Medulla oblongata (tissue), 1 donor: Measurements from ENCODE around the gene EEF1A2.
"Not testable (repeated sequence)": the region's sequence is repeated elsewhere in the genome, so short reads cannot be mapped to it uniquely, and the experiment has no call there.

Source experiments
- DNase-seq: peaks from one replicate; pipeline ENCODE4 v3.0.0-alpha.2; 2015; ENCODE audit errors: extremely low spot score

Gene EEF1A2

GRCh38 chr20:63520504-63520933 lies 21.6 kb upstream of the EEF1A2 start, which contains the start of gene PPDPF:
Gene PPDPF, plus strand, starts transcription at chr20:63520765. Its CDS starts 544 bp downstream, at chr20:63521309.
- peak; percentile 87 for DNase-seq

GRCh38 chr20:63519668-63520503 lies 21.0 kb upstream of the EEF1A2 start:
- peak; percentile 37 for DNase-seq

- no peak for DNase-seq
Measured at GRCh38 chr20:63518946-63519667, 20.2 kb upstream of the EEF1A2 start.

- no peak for DNase-seq
Measured at GRCh38 chr20:63518351-63518861, 19.5 kb upstream of the EEF1A2 start.

- DNase-seq: no peak
Measured at GRCh38 chr20:63517376-63518309, 18.8 kb upstream of the EEF1A2 start.

GRCh38 chr20:63514520-63514919 lies 15.6 kb upstream of the EEF1A2 start:
- not testable (repeated sequence) for DNase-seq

- no peak for DNase-seq
Measured at GRCh38 chr20:63513207-63513606, 14.3 kb upstream of the EEF1A2 start.

- no peak for DNase-seq
Measured at GRCh38 chr20:63509088-63509564, 10.2 kb upstream of the EEF1A2 start.

- DNase-seq: no peak
Measured at GRCh38 chr20:63508072-63508768, 9.3 kb upstream of the EEF1A2 start.

- no peak for DNase-seq
Measured at GRCh38 chr20:63507083-63507743, 8.3 kb upstream of the EEF1A2 start.

- DNase-seq: no peak
Measured at GRCh38 chr20:63505723-63506122, 6.8 kb upstream of the EEF1A2 start.

GRCh38 chr20:63505281-63505680 lies 6.4 kb upstream of the EEF1A2 start:
- no peak for DNase-seq

GRCh38 chr20:63504642-63505041 lies 5.8 kb upstream of the EEF1A2 start:
- no peak for DNase-seq

- DNase-seq: no peak
Measured at GRCh38 chr20:63503524-63503923, 4.6 kb upstream of the EEF1A2 start.

- DNase-seq: no peak
Measured at GRCh38 chr20:63502671-63503172, 3.8 kb upstream of the EEF1A2 start.

- no peak for DNase-seq
Measured at GRCh38 chr20:63501818-63502670, 3.2 kb upstream of the EEF1A2 start.

GRCh38 chr20:63500902-63501817 lies 2.3 kb upstream of the EEF1A2 start:
- no peak for DNase-seq
